Spleen (tissue), 11 donors: ENCODE measurements around the gene NACA. TPM values are rescaled to one million over a fixed set of nuclear protein-coding genes. Genes with fewer than 3 reads are reported as not detected.

Experiments
- DNase-seq: peaks from one replicate; pipeline ENCODE4 v3.0.0-alpha.2; 2020
- H3K27ac ChIP-seq, 8 donors: fragments of 200-600 bp; sonication (generic) in 7 of 8; 1 replicate in 4 of 8; 2 replicates in 4 of 8; pipeline versions ENCODE4 v1.5.0 to v1.8.0; 2016 to 2021; ENCODE audit warnings: inconsistent platforms in 4 of 8, mild to moderate bottlenecking in 4 of 8, moderate library complexity in 1 of 8
- H3K27me3 ChIP-seq, 7 donors: fragments of 200-600 bp; sonication (generic) in 6 of 7; replicated peaks in 1 of 7; 1 replicate in 4 of 7; 2 replicates in 3 of 7; pipeline versions ENCODE4 v1.5.0 to v1.8.0; 2016 to 2021; ENCODE audit warnings: inconsistent platforms in 3 of 7, mild to moderate bottlenecking in 1 of 7
- H3K36me3 ChIP-seq, 6 donors: fragments of 200-600 bp; sonication (generic) in 5 of 6; 1 replicate in 4 of 6; 2 replicates in 2 of 6; pipeline versions ENCODE4 v1.5.0 to v1.8.0; 2016 to 2021; ENCODE audit warnings: inconsistent platforms in 2 of 6
- H3K4me1 ChIP-seq, 6 donors: fragments of 200-600 bp; sonication (generic) in 5 of 6; 1 replicate in 3 of 6; 2 replicates in 3 of 6; pipeline versions ENCODE4 v1.5.0 to v1.8.0; 2016 to 2021; ENCODE audit warnings: inconsistent platforms in 3 of 6
- H3K4me3 ChIP-seq, 8 donors: fragments of 200-600 bp; sonication (generic) in 7 of 8; 1 replicate in 4 of 8; 2 replicates in 4 of 8; pipeline versions ENCODE4 v1.5.0 to v1.8.0; 2016 to 2021; ENCODE audit warnings: inconsistent platforms in 4 of 8, mild to moderate bottlenecking in 4 of 8, moderate library complexity in 2 of 8
- H3K9me3 ChIP-seq, 8 donors: fragments of 200-600 bp; sonication (generic) in 7 of 8; 1 replicate in 4 of 8; 2 replicates in 4 of 8; pipeline versions ENCODE4 v1.5.0 to v1.8.0; 2016 to 2021; ENCODE audit warnings: inconsistent platforms in 4 of 8
- CTCF ChIP-seq, 11 experiments: fragments of 200-600 bp in 7 of 11; fragments of 450-650 bp in 4 of 11; sonication (generic) in 4 of 11; IDR thresholded peaks in 8 of 11; conservative IDR thresholded peaks in 3 of 11; 1 replicate in 7 of 11; 2 replicates in 4 of 11; pipeline versions ENCODE4 v1.4.0 to v1.8.0; 2016 to 2021; ENCODE audit warnings: antibody characterized with exemption in 11 of 11, inconsistent platforms in 4 of 11, mild to moderate bottlenecking in 1 of 11
- POLR2A ChIP-seq, 3 donors: fragments of 450-650 bp; IDR thresholded peaks; one replicate each; pipeline ENCODE4 v1.5.1; 2017; ENCODE audit warnings: antibody characterized with exemption in 3 of 3, mild to moderate bottlenecking in 1 of 3
- POLR2AphosphoS5 ChIP-seq, 3 donors: sonication (generic); formaldehyde crosslinking; IDR thresholded peaks; one replicate each; pipeline ENCODE4 v1.5.1; 2017; ENCODE audit warnings: antibody characterized with exemption in 3 of 3
- WGBS, 5 donors: extraction: QIAGEN DNeasy Blood & Tissue Kit in 3 of 5; methylation state at CpG; one replicate each; pipeline versions ENCODE4 v1.1.5 to v1.1.7; 2013 to 2018; 5-methylcytosine and 5-hydroxymethylcytosine counted together
- intact Hi-C: fragments of 100-400 bp; cut with DNase I; formaldehyde crosslinking; loops from one replicate; pipeline ENCODE4 v1.15.0; 2023; ENCODE audit warnings: low total_unique reads
- polyA plus RNA-seq, 3 donors: library from polyadenylated mRNA; stranded (reverse); fragments of 200-250 nt; gene quantifications; one replicate each; pipeline ENCODE4 v1.2.1, GENCODE V29; 2013
- total RNA-seq, 7 donors: library from RNA; depleted of rRNA in 3 of 7; stranded (reverse); fragments of >200 nt in 3 of 7; fragmentation: NEBNext Ultra II Directional in 4 of 7; extraction: Animal tissue kit (Norgen Biotek cat#: 25700) in 4 of 7; gene quantifications; one replicate each; pipeline versions ENCODE4 v1.1.0 to v1.2.1, GENCODE V29; 2016 to 2021
- donor health status: healthy with polysubstance abuse.
- donor health status: DM: no; HTN: no; CAD: no; lungs with moderate emphysema.
- donor health status: DM: no; HTN: no; CAD: no.
- donor health status: Bipolar disorder and iron deficiency.
- donor health status: healthy.
- donor health status: DM: no; HTN: no; CAD: no.
- donor health status: DM: yes; HTN: yes; CAD: no.

The NACA gene
- total and polyA plus RNA-seq, 10 donors = 535 to 3,231 (median 780) TPM

DNA sequence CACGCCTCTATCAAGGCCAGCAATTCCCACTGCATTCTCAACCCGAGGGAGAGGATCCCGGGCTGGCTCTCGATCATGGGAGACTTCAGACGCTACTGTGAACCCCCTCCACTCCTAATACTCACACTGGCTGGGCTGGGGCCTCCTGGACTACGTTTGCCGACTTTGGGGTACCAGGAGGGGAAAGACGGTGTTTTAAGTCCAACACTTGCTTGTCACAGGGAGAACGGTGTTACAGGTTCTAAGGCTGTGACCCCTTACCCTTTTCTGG is 463 bp downstream of the NACA start:
- intact Hi-C loops = no loop called here
- no peaks in the 10 kb centered on the region for H3K9me3 ChIP-seq
- no peak for TF ChIP-seq CTCF (IDR thresholded peaks at IDR 0.05 in 8 of 11, conservative IDR thresholded peaks at IDR 0.05 in 3 of 11)
- TF ChIP-seq POLR2A (IDR thresholded peaks at IDR 0.05) = no peak
- no peak for TF ChIP-seq POLR2AphosphoS5 (IDR thresholded peaks at IDR 0.05)
- H3K36me3 ChIP-seq = peaks cover 0 to 48% (median 12%) of the 10 kb centered on the region in 6 donors
- H3K27me3 ChIP-seq = no peaks in the 10 kb centered on the region
- no peak for DNase-seq
- H3K4me3 ChIP-seq = peak overlapping the region; percentile 64 to 98 (median 76)
- H3K4me1 ChIP-seq = peaks cover 39 to 62% (median 53%) of the 10 kb centered on the region in 6 donors
- 0 to 1% (median 0%) methylated on average over 9 of the region's 9 CpGs for WGBS, 5 donors
- peak overlapping the region; percentile 93 to 98 (median 95) for H3K27ac ChIP-seq

GRCh38 chr12:56723889-56724700 is 1.0 kb downstream of the NACA start:
- Histone ChIP-seq H3K4me3 (peak overlapping the region; percentile 64 to 98 (median 76)), H3K27me3 (no peaks in the 10 kb centered on the region), H3K4me1 (peaks cover 44 to 67% (median 58%) of the 10 kb centered on the region in 6 donors), H3K27ac (peak overlapping the region; percentile 93 to 98 (median 95)), H3K9me3 (no peaks in the 10 kb centered on the region), H3K36me3 (peaks cover 0 to 48% (median 17%) of the 10 kb centered on the region in 6 donors)
- intact Hi-C loops = loop anchor here (2.0 kb wide), 1 partner anchor 29 kb away; no protein-coding TSS in a partner anchor
- DNase-seq = no peak
- 1 to 3% (median 2%) methylated on average over 14 of the region's 14 CpGs for WGBS, 5 donors
- no peak for TF ChIP-seq POLR2A (IDR thresholded peaks at IDR 0.05)
- no peak for TF ChIP-seq CTCF (IDR thresholded peaks at IDR 0.05 in 8 of 11, conservative IDR thresholded peaks at IDR 0.05 in 3 of 11)
- TF ChIP-seq POLR2AphosphoS5 (IDR thresholded peaks at IDR 0.05) = peak in 1 of 3 donors; percentile 54

- WGBS, 5 donors = 33 to 52% (median 42%) methylated on average over 3 of the region's 3 CpGs
- H3K4me1 ChIP-seq = peaks cover 50 to 75% (median 65%) of the 10 kb centered on the region in 6 donors
- peak overlapping the region; percentile 64 to 98 (median 76) for H3K4me3 ChIP-seq
- TF ChIP-seq CTCF (IDR thresholded peaks at IDR 0.05 in 8 of 11, conservative IDR thresholded peaks at IDR 0.05 in 3 of 11) (no peak), POLR2A (IDR thresholded peaks at IDR 0.05) (no peak), POLR2AphosphoS5 (IDR thresholded peaks at IDR 0.05) (no peak)
- peaks cover 0 to 49% (median 21%) of the 10 kb centered on the region in 6 donors for H3K36me3 ChIP-seq
- H3K9me3 ChIP-seq = no peaks in the 10 kb centered on the region
- intact Hi-C loops = loop anchor here (2.0 kb wide), 1 partner anchor 29 kb away; no protein-coding TSS in a partner anchor
- peak overlapping the region in 5 of 8 donors; percentile 93 to 98 (median 95) for H3K27ac ChIP-seq
- no peaks in the 10 kb centered on the region for H3K27me3 ChIP-seq
- no peak for DNase-seq
Measured at GRCh38 chr12:56723352-56723751, 1.7 kb downstream of the NACA start.

GRCh38 chr12:56722832-56723231 is 2.3 kb downstream of the NACA start:
- no peak for DNase-seq
- H3K27ac ChIP-seq = peak overlapping the region in 6 of 8 donors; percentile 25 to 98 (median 95)
- peak overlapping the region in 6 of 8 donors; percentile 2 to 98 (median 72) for H3K4me3 ChIP-seq
- H3K4me1 ChIP-seq = peaks cover 50 to 80% (median 67%) of the 10 kb centered on the region in 6 donors
- no peaks in the 10 kb centered on the region for H3K9me3 ChIP-seq
- no peaks in the 10 kb centered on the region for H3K27me3 ChIP-seq
- intact Hi-C loops = loop anchor here (2.0 kb wide), 1 partner anchor 28 kb away; no protein-coding TSS in a partner anchor
- 45 to 88% (median 64%) methylated on average over 4 of the region's 4 CpGs for WGBS, 5 donors
- TF ChIP-seq POLR2A (IDR thresholded peaks at IDR 0.05) (no peak), POLR2AphosphoS5 (IDR thresholded peaks at IDR 0.05) (no peak), CTCF (IDR thresholded peaks at IDR 0.05 in 8 of 11, conservative IDR thresholded peaks at IDR 0.05 in 3 of 11) (no peak)
- H3K36me3 ChIP-seq = peaks cover 0 to 54% (median 21%) of the 10 kb centered on the region in 6 donors
